ENCODE results near the gene ALDH2.
A peak's percentile ranks its signal among the peaks of the same experiment; 100 is the strongest.
"Not testable (repeated sequence)": the region's sequence is repeated elsewhere in the genome, so short reads cannot be mapped to it uniquely, and the experiment has no call there.

The ALDH2 gene

GRCh38 chr12:111766608-111767361 lies at the start of gene ALDH2:
ALDH2 (plus strand) TSS chr12:111766933; CDS start chr12:111766983, 50 bp downstream.
- DNase-seq = peak; percentile 13

- not testable (repeated sequence) for DNase-seq
Measured at GRCh38 chr12:111719316-111719715, 47.4 kb upstream of the ALDH2 start.

DNA sequence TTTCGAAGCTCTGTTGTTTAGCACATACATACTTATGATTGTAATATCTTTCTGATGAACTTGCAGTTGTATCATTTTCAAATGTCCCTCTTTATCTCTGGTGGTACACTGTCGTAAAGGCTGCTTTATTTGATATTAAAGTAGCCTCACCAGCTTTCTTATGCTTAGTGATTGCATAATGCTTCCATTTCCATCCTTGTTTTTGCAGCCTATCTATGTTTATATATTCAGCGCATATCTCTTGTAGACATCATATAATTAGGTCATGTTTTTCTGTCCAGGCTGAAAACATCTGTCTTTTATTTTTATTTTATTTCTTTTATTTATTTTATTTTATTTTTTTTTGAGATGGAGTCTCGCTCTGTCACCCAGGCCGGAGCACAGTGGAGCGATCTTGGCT lies 46.3 kb upstream of the ALDH2 start:
- DNase-seq = no peak

DNA sequence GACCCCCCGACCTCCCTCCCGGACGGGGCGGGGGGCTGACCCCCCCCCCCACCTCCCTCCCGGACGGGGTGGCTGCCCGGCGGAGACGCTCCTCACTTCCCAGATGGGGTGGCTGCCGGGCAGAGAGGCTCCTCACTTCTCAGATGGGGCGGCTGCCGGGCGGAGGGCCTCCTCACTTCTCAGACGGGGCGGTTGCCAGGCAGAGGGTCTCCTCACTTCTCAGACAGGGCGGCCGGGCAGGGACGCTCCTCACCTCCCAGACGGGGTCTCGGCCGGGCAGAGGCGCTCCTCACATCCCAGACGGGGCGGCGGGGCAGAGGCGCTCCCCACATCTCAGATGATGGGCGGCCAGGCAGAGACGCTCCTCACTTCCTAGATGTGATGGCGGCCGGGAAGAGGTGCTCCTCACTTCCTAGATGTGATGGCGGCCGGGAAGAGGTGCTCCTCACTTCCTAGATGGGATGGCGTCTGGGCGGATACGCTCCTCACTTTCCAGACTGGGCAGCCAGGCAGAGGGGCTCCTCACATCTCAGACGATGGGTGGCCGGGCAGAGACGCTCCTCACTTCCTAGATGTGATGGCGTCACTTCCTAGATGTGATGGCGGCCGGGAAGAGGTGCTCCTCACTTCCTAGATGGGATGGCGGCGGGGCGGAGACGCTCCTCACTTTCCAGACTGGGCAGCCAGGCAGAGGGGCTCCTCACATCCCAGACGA lies 42.9 kb upstream of the ALDH2 start:
- not testable (repeated sequence) for DNase-seq

DNA sequence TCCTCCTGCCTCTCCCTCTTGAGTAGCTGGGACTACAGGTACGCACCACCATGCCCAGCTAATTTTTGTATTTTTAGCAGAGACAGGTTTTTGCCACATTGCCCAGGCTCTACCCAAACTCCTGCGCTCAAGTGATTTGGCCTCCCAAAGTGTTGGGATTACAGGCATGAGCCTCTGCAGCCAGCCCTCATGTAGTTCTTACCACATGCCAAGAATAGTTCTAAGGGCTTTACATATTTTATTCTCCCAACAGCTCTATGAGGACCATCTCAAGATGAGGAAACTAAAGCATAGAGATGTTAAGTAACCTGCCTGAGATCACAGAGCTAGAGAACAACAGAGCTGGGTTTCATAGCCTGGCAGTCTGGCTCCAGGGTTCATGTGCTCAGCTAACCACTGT lies 37.9 kb upstream of the ALDH2 start:
- no peak for DNase-seq

DNA sequence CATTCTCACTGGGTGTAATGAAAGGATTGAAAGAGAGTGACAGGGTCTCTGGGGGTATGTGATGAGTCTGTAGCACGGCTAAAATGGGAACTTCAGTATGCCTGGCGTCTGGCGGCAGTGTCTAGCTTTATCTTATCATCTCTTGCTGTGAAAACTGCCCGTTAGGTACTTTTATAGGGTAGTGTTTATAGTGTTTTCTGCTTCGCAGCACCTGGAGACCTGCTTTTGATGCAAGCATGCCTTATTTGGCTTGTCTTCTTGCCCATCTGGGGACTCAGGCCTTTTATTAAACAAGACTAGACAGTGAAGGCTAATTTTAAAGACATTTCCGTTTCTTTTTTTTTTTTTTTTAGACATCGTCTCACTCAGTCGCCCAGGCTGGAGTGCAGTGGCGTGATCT lies 36.3 kb upstream of the ALDH2 start:
- no peak for DNase-seq

GRCh38 chr12:111732786-111733185 lies 33.9 kb upstream of the ALDH2 start:
- no peak for DNase-seq

- no peak for DNase-seq
Measured at GRCh38 chr12:111733340-111733915, 33.3 kb upstream of the ALDH2 start.

DNA sequence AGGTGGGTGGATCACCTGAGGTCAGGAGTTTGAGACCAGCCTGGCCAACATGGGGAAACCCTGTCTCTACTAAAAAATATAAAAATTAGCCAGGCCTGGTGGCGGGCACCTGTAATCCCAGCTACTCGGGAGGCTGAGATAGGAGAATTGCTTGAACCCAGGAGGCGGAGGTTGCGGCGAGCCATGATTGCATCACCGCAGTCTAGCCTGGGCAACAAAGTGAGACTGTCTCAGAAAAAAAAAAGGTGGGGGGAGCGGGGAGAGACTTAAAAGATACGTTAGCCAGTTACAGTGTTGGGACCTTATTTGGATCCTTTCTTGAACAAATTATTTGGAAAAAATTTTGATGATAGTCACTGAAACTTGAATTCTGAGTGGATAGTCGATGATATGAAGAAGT lies 27.2 kb upstream of the ALDH2 start:
- not testable (repeated sequence) for DNase-seq

GRCh38 chr12:111741235-111741812 lies 25.4 kb upstream of the ALDH2 start:
- no peak for DNase-seq

DNA sequence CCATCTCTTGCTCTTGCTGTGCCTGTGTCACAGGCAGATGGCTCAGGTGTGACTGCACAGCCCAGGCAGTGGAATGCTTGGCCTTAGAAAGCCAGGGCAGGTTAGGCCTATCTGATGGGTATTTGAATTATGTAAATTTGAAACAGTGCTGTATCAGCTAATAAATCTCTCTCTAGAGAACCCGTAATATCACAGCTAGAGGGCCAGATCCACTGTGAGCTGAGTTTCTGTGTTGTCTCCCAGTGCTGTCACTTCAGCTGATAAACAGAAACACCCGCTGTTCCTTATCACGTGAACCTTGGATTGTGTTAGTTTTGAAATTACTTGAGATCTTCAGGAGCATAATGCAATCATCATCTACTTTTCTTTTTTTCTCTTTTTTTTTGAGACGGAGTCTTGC lies 21.5 kb upstream of the ALDH2 start:
- no peak for DNase-seq

- no peak for DNase-seq
Measured at GRCh38 chr12:111747333-111747732, 19.4 kb upstream of the ALDH2 start.

GRCh38 chr12:111748151-111748672 lies 18.5 kb upstream of the ALDH2 start:
- no peak for DNase-seq

- no peak for DNase-seq
Measured at GRCh38 chr12:111748867-111749266, 17.9 kb upstream of the ALDH2 start.

DNA sequence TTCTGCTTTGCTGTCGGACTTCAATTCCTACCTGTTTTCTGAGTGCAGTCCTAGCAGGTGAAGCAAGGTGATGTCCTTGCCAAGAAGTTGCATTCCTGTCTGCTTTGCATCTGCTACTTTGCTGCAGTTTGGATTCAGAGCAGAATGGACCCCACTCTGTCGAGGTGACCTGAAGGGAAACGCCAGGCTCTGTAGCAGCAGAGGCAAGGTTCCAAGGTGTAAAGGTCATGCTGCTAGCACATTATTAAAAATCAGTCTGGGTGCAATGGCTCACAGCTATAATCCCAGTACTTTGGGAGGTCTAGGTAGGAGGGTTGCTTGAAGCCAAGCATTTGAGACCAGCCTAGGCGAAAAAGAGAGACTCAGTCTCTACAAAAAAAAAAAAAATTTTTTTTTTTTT lies 17.3 kb upstream of the ALDH2 start:
- DNase-seq = no peak

GRCh38 chr12:111753144-111753881 lies 13.4 kb upstream of the ALDH2 start:
- no peak for DNase-seq

DNA sequence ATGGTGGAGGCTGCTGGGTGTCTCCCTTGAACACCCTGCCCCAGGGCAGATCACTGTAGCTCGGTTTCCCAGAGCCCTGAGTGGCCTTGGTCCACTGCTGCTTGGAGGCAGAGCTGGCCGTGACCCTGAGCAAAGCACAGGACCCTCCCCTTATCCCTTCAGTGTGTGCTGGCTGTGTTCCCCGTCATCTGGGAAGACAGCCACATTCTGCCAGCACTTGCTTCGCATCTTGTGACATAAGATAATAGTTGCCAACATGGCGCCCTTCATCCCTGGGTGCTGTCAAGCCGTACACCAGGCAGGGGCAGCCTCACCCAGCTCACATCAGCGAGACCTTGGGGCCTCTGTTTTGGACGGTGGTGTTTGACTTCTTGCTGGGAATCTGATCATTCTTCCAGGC lies 12.1 kb upstream of the ALDH2 start:
- no peak for DNase-seq

DNA sequence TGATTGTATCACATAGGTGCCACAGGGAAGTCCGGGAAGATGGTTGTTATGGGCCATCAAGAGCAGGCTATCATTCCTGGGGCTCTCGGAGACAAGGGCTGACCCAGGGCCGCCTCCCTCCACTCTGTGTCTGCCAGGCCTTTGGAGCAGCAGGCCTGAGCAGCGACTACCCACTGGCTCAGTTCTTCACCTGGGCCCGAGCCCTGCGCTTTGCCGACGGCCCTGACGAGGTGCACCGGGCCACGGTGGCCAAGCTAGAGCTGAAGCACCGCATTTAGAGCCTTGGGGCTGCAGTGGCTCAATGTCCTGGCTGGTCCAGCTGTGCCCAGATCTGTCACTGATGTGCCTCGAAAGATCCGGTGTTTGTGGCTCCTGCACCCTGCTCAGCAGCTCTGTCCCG lies 10.5 kb upstream of the ALDH2 start:
- DNase-seq = no peak

- no peak for DNase-seq
Measured at GRCh38 chr12:111756681-111757080, 10.1 kb upstream of the ALDH2 start.

GRCh38 chr12:111757361-111758119 lies 9.2 kb upstream of the ALDH2 start:
- no peak for DNase-seq

GRCh38 chr12:111758120-111758561 lies 8.6 kb upstream of the ALDH2 start:
- DNase-seq = no peak

DNA sequence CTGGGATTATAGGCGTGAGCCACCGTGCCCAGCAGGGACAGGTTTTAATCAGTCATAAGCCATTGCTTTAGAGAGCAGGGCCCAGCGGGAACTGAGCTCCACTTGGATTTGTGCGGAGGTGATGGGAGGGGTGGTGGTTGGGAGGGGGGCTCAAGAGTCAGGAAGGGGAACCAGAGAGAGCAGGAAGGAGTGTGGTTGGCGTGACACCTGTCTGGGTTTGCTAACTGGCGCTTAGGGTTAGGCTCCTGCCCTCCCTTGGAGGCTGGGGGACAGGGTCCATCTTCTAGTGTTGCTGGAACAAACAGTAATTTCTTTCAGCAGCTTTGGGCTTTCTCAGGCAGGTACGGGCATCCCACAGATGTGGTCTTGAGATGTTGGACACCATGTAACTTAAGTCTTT lies 7.5 kb upstream of the ALDH2 start:
- DNase-seq = no peak
